Peyer's patch (tissue), 4 donors: ENCODE data around the gene TBRG4. TPM values are rescaled to one million over a fixed set of nuclear protein-coding genes. Genes with fewer than 3 reads are reported as not detected.

Source experiments
- DNase-seq, 3 donors: peaks; one replicate each; pipeline ENCODE4 v3.0.0-alpha.2; 2017 to 2019
- H3K27ac ChIP-seq, 4 donors: fragments of 200-600 bp; sonication (generic); one replicate each; pipeline ENCODE4 v1.5.1; 2016 to 2019
- H3K27me3 ChIP-seq, 2 donors: fragments of 200-600 bp; sonication (generic); one replicate each; pipeline ENCODE4 v1.5.1; 2019
- H3K36me3 ChIP-seq, 3 donors: fragments of 200-600 bp; sonication (generic); one replicate each; pipeline ENCODE4 v1.5.1; 2016 to 2019
- H3K4me1 ChIP-seq, 4 donors: fragments of 200-600 bp; sonication (generic); one replicate each; pipeline ENCODE4 v1.5.1; 2016 to 2019
- H3K4me3 ChIP-seq, 4 donors: fragments of 200-600 bp; sonication (generic); 1 replicate in 3 of 4; 2 replicates in 1 of 4; pipeline ENCODE4 v1.5.1; 2016 to 2019; ENCODE audit warnings: mild to moderate bottlenecking in 1 of 4
- H3K9me3 ChIP-seq, 4 donors: fragments of 200-600 bp; sonication (generic); one replicate each; pipeline ENCODE4 v1.5.1; 2016 to 2019; ENCODE audit warnings: mild to moderate bottlenecking in 1 of 4
- POLR2A ChIP-seq, 2 donors: fragments of 450-650 bp; IDR thresholded peaks; one replicate each; pipeline ENCODE4 v1.5.1; 2017; ENCODE audit warnings: antibody characterized with exemption in 2 of 2, mild to moderate bottlenecking in 2 of 2, moderate library complexity in 2 of 2
- total RNA-seq, 4 donors: library from RNA; depleted of rRNA; stranded (reverse); fragments of >200 nt; gene quantifications; one replicate each; pipeline ENCODE4 v1.1.0, GENCODE V29; 2016
- TF ChIP-seq, protein P1 (sequence below), 6 experiments: fragments of 450-650 bp in 4 of 6; fragments of 200-600 bp in 2 of 6; sonication (generic) in 1 of 6; IDR thresholded peaks; one replicate each; pipeline ENCODE4 v1.5.1; 2017 to 2019; ENCODE audit warnings: antibody characterized with exemption in 6 of 6, mild to moderate bottlenecking in 3 of 6, moderate library complexity in 1 of 6

The TBRG4 gene
- total RNA-seq, 4 donors from 2014 or later, result 75.5 to 117 (median 108) TPM

DNA sequence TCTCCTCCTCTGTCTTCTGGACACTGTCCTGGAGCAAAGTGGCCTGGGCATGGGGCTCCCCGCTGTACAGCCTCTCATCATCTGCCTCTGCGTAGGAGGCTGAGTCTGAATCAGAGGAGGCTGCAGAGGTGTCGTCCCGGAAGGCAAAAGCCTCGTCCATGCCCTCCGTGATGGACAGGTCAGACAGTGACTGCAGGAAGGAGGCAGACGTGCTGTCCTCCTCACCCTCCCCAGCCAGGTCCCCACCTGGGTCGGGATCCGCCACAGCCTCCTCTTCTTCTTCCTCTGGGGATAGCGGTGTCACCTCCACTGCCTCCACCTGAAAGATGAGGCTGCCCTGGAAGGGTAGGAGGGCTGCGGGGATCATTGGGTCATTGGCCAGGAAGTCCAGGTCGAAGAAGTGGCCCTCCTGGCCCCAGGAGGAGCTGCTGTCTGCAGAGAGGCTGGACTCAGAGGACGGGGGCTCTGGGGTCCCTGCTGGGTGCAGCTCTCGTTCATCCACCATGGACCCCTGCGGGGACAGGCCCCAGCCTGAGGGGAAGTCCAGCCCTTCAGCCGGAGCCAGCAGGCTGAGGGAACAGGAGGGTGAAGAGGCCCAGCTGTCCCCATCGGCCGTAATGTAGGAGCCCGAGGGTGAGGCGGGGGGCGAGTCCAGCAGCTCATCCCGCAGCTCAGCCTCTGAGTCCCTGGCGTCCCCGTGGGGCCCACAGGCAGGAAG is 26.4 kb downstream of the TBRG4 start:
- no peaks in the 10 kb centered on the region for H3K36me3 ChIP-seq
- H3K27ac ChIP-seq, result no peak overlapping the region
- H3K27me3 ChIP-seq, result no peaks in the 10 kb centered on the region
- H3K4me1 ChIP-seq, result peaks cover 0 to 11% (median 3%) of the 10 kb centered on the region in 4 donors
- no peaks in the 10 kb centered on the region for H3K9me3 ChIP-seq
- DNase-seq, result no peak
- TF ChIP-seq, protein P1, sequence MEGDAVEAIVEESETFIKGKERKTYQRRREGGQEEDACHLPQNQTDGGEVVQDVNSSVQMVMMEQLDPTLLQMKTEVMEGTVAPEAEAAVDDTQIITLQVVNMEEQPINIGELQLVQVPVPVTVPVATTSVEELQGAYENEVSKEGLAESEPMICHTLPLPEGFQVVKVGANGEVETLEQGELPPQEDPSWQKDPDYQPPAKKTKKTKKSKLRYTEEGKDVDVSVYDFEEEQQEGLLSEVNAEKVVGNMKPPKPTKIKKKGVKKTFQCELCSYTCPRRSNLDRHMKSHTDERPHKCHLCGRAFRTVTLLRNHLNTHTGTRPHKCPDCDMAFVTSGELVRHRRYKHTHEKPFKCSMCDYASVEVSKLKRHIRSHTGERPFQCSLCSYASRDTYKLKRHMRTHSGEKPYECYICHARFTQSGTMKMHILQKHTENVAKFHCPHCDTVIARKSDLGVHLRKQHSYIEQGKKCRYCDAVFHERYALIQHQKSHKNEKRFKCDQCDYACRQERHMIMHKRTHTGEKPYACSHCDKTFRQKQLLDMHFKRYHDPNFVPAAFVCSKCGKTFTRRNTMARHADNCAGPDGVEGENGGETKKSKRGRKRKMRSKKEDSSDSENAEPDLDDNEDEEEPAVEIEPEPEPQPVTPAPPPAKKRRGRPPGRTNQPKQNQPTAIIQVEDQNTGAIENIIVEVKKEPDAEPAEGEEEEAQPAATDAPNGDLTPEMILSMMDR (IDR thresholded peaks at IDR 0.05), result no peak
- no peak for TF ChIP-seq POLR2A (IDR thresholded peaks at IDR 0.05)
- no peak overlapping the region for H3K4me3 ChIP-seq

- no peaks in the 10 kb centered on the region for H3K9me3 ChIP-seq
- H3K4me3 ChIP-seq, result no peak overlapping the region
- no peaks in the 10 kb centered on the region for H3K36me3 ChIP-seq
- peaks cover 0 to 11% (median 3%) of the 10 kb centered on the region in 4 donors for H3K4me1 ChIP-seq
- TF ChIP-seq POLR2A (IDR thresholded peaks at IDR 0.05), result no peak
- TF ChIP-seq, protein P1 (IDR thresholded peaks at IDR 0.05), result no peak
- no peak overlapping the region for H3K27ac ChIP-seq
- DNase-seq, result no peak
- H3K27me3 ChIP-seq, result no peaks in the 10 kb centered on the region
Measured at GRCh38 chr7:45084336-45084735, 27.2 kb downstream of the TBRG4 start.

GRCh38 chr7:45082831-45083331 is 28.6 kb downstream of the TBRG4 start:
- no peaks in the 10 kb centered on the region for H3K27me3 ChIP-seq
- H3K4me1 ChIP-seq, result no peaks in the 10 kb centered on the region
- no peak for DNase-seq
- H3K27ac ChIP-seq, result no peak overlapping the region
- H3K4me3 ChIP-seq, result no peak overlapping the region
- H3K36me3 ChIP-seq, result no peaks in the 10 kb centered on the region
- no peaks in the 10 kb centered on the region for H3K9me3 ChIP-seq
- TF ChIP-seq, protein P1 (IDR thresholded peaks at IDR 0.05), result no peak
- TF ChIP-seq POLR2A (IDR thresholded peaks at IDR 0.05), result no peak

- no peak for DNase-seq
- no peaks in the 10 kb centered on the region for H3K27me3 ChIP-seq
- no peaks in the 10 kb centered on the region for H3K4me1 ChIP-seq
- H3K36me3 ChIP-seq, result no peaks in the 10 kb centered on the region
- H3K9me3 ChIP-seq, result no peaks in the 10 kb centered on the region
- TF ChIP-seq, protein P1 (IDR thresholded peaks at IDR 0.05), result no peak
- TF ChIP-seq POLR2A (IDR thresholded peaks at IDR 0.05), result no peak
- no peak overlapping the region for H3K4me3 ChIP-seq
- H3K27ac ChIP-seq, result no peak overlapping the region
Measured at GRCh38 chr7:45082031-45082830, 29.3 kb downstream of the TBRG4 start.

DNA sequence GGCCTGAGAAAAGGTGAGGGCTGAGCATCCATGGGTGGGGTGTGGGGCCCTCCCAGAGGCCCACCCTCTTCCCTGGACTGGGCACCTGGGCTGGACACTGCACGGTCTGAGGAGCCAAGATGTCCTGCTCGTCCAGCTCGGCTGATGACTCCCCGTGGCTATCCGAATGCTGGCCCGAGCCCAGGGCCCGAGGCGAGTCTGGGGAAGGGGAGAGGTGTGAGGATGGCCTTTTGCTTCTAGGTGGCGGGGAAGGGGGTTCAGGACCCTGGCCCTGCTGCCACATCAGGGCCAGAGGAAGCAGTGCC is 29.9 kb downstream of the TBRG4 start:
- Histone ChIP-seq H3K27me3 (no peaks in the 10 kb centered on the region), H3K9me3 (no peaks in the 10 kb centered on the region), H3K36me3 (peaks cover 0 to 6% (median 0%) of the 10 kb centered on the region in 3 donors), H3K4me1 (no peaks in the 10 kb centered on the region), H3K27ac (no peak overlapping the region), H3K4me3 (no peak overlapping the region)
- TF ChIP-seq, protein P1 (IDR thresholded peaks at IDR 0.05), result no peak
- no peak for TF ChIP-seq POLR2A (IDR thresholded peaks at IDR 0.05)
- no peak for DNase-seq
